K562 (cell line): ENCODE data around the gene ARL6IP1. TPM values are rescaled to one million over a fixed set of nuclear protein-coding genes. Genes with fewer than 3 reads are reported as not detected.

Experiments used
- ATAC-seq: fragments of 200-7000 bp; cut with Tn5 transposase; 3 replicates; pipeline ENCODE4 v1.9.1; 2020; ENCODE audit warnings: moderate library complexity
- BruUV-seq: library from RNA; stranded (reverse); fragments of 400-500 nt; replicated peaks from 2 replicates; lab custom pipeline; 2021; lab: Mats Ljungman, UMichigan
- CTCF ChIA-PET: fragments of 300-600 bp; formaldehyde crosslinking; extraction: SDS; loops from one replicate; lab custom pipeline; 2021; ENCODE audit warnings: low intra/inter-chr PET ratio; lab: Yijun Ruan, JAX
- POLR2A ChIA-PET: fragments of 300-600, 350-650 bp; sonication (Branson Sonifier 250); formaldehyde crosslinking; extraction: SDS; loops from one replicate; lab custom pipeline; 2021; ENCODE audit warnings: antibody characterized with exemption, inconsistent platforms; lab: Yijun Ruan, JAX
- DNase-seq, 4 experiments: peaks; one replicate each; pipeline versions ENCODE4 v3.0.0 to v3.0.0-alpha.2; 2011 to 2018; ENCODE audit warnings: low spot score in 3 of 4, mixed read lengths in 3 of 4; ENCODE audit errors: extremely low read depth in 1 of 4
- FAIRE-seq: peaks from 2 replicates; lab custom pipeline; 2011; peaks lifted over from hg19 to GRCh38; lab: Jason Lieb, UNC
- H2AFZ ChIP-seq: 2 replicates; pipeline ENCODE4 v1.6.0; 2011; ENCODE audit warnings: low read depth, low read length, control low read depth, inconsistent platforms
- H3K27ac ChIP-seq: fragments of 200-600 bp; 3 replicates; pipeline ENCODE4 v1.8.0; 2011; ENCODE audit warnings: low read depth, mild to moderate bottlenecking, control low read depth, inconsistent platforms, low read length, moderate library complexity, mixed read lengths; ENCODE audit errors: extremely low read depth
- H3K27me3 ChIP-seq, 2 experiments: fragments of 300-600 bp in 1 of 2; 2 replicates in 1 of 2; 3 replicates in 1 of 2; pipeline versions ENCODE4 v1.6.0 to v1.8.0; 2011; ENCODE audit warnings: inconsistent platforms in 2 of 2, low read length in 2 of 2, mild to moderate bottlenecking in 1 of 2, mixed read lengths in 1 of 2, moderate library complexity in 1 of 2; ENCODE audit not compliant: control insufficient read depth in 2 of 2, insufficient read depth in 2 of 2
- H3K36me3 ChIP-seq: fragments of 300-600 bp; 3 replicates; pipeline ENCODE4 v1.8.0; 2011; ENCODE audit warnings: mild to moderate bottlenecking, low read length, inconsistent platforms; ENCODE audit not compliant: control insufficient read depth, insufficient read depth
- H3K4me1 ChIP-seq, 2 experiments: fragments of 200-600 bp in 1 of 2; replicated peaks in 1 of 2; 2 replicates in 1 of 2; 3 replicates in 1 of 2; pipeline versions ENCODE4 v1.5.1 to v1.8.0; 2011; ENCODE audit warnings: inconsistent platforms in 2 of 2, low read length in 2 of 2, mild to moderate bottlenecking in 1 of 2, mixed read lengths in 1 of 2, moderate library complexity in 1 of 2; ENCODE audit not compliant: control insufficient read depth in 2 of 2, insufficient read depth in 2 of 2
- H3K4me2 ChIP-seq: 2 replicates; pipeline ENCODE4 v1.6.1; 2011; ENCODE audit warnings: low read length, control low read depth, inconsistent platforms, mixed read lengths; ENCODE audit not compliant: insufficient read depth
- H3K4me3 ChIP-seq: fragments of 200-600 bp; sonication (generic), shearing (Covaris generic); 2 replicates; pipeline ENCODE4 v1.5.1; 2016; ENCODE audit warnings: control low read depth, inconsistent platforms
- H3K79me2 ChIP-seq: fragments of 200-600 bp; 3 replicates; pipeline ENCODE4 v1.8.0; 2011; ENCODE audit warnings: low read length, inconsistent platforms; ENCODE audit not compliant: control insufficient read depth, insufficient read depth
- H3K9ac ChIP-seq, 2 experiments: 2 replicates each; pipeline versions ENCODE4 v1.6.0 to v1.6.1; 2011; ENCODE audit warnings: low read depth in 2 of 2, low read length in 2 of 2, control low read depth in 1 of 2, inconsistent platforms in 1 of 2, mild to moderate bottlenecking in 1 of 2, mixed read lengths in 1 of 2; ENCODE audit not compliant: insufficient read depth in 1 of 2
- H3K9me1 ChIP-seq: one replicate; pipeline ENCODE4 v1.6.0; 2011; ENCODE audit warnings: inconsistent platforms, mild to moderate bottlenecking, low read length, moderate library complexity; ENCODE audit not compliant: control insufficient read depth, insufficient read depth
- H3K9me3 ChIP-seq: replicated peaks from 2 replicates; pipeline ENCODE4 v1.5.1; 2011; ENCODE audit warnings: low read depth, low read length, inconsistent platforms; ENCODE audit not compliant: control insufficient read depth, insufficient read depth
- H4K20me1 ChIP-seq: replicated peaks from 2 replicates; pipeline ENCODE4 v1.6.1; 2011; ENCODE audit warnings: low read length, inconsistent platforms, mixed read lengths; ENCODE audit not compliant: control insufficient read depth, insufficient read depth
- GATAD2A ChIP-seq: fragments of 450-650 bp; IDR thresholded peaks from 2 replicates; pipeline ENCODE4 v1.6.1; 2017
- NCOA6 ChIP-seq: fragments of 450-650 bp; IDR thresholded peaks from 2 replicates; pipeline ENCODE4 v1.6.1; 2017; ENCODE audit warnings: mild to moderate bottlenecking
- U2AF2 ChIP-seq: fragments of 200-400 bp; formaldehyde crosslinking; optimal IDR thresholded peaks from 2 replicates; pipeline ENCODE3; 2017; ENCODE audit warnings: low read depth, mild to moderate bottlenecking, low read length
- ZNF584 ChIP-seq: fragments of 200-800 bp; sonication (Bioruptor generic); IDR thresholded peaks from 2 replicates; pipeline ENCODE4 v1.6.1; 2016; ENCODE audit warnings: low read depth, mild to moderate bottlenecking, missing genetic modification characterization, missing compliant biosample characterization
- ZNF668 ChIP-seq: fragments of 250-450 bp; sonication (Bioruptor Pico); IDR thresholded peaks from 2 replicates; pipeline ENCODE4 v1.8.0; 2022; ENCODE audit warnings: mild to moderate bottlenecking, inconsistent platforms
- WGBS: fragments of 100-300 bp; shearing (Covaris generic); methylation state at CpG from one replicate; pipeline ENCODE4 v1.1.6; 2016; ENCODE audit warnings: low coverage, mixed read lengths; ENCODE audit not compliant: insufficient coverage; ENCODE audit errors: missing lambda C conversion rate; 5-methylcytosine and 5-hydroxymethylcytosine counted together
- in situ Hi-C: fragments of 300-500 bp; cut with MboI; formaldehyde crosslinking; loops from 4 replicates; pipeline ENCODE4 v1.15.0; 2018; ENCODE audit warnings: inconsistent platforms, mixed read lengths
- intact Hi-C: fragments of 100-400 bp; cut with micrococcal nuclease; formaldehyde crosslinking; loops from 2 replicates; pipeline ENCODE4 v1.14.2; 2022
- polyA plus RNA-seq, 8 experiments: library from polyadenylated mRNA; depleted of rRNA in 4 of 8; stranded (reverse) in 5 of 8; unstranded in 3 of 8; fragments of >200 nt; fragmentation: Nextera tagmentation in 2 of 8; fragmentation: Illumina TruSeq in 1 of 8; extraction: Ambion mirVana in 2 of 8; extraction: Trizol in 1 of 8; gene quantifications; 2 replicates each; pipeline versions ENCODE4 v1.2.1 to v1.2.3, GENCODE V29; 2011 to 2014; ENCODE audit warnings: inconsistent platforms in 1 of 8, missing spikeins in 1 of 8
- total RNA-seq, 7 experiments: library from RNA; depleted of rRNA in 6 of 7; stranded (reverse); fragments of >200 nt in 6 of 7; fragmentation: Illumina TruSeq in 2 of 7; extraction: Trizol in 2 of 7; gene quantifications; 2 replicates each; pipeline versions ENCODE4 v1.2.1 to v1.2.3, GENCODE V29; 2011 to 2021; ENCODE audit warnings: low replicate concordance in 1 of 7
- TF ChIP-seq, protein P1 (sequence below): fragments of 200-800 bp; sonication (Bioruptor generic); IDR thresholded peaks from 2 replicates; pipeline ENCODE4 v1.6.1; 2017; ENCODE audit warnings: missing genetic modification characterization, missing compliant biosample characterization
- TF ChIP-seq, protein P2 (sequence below): fragments of 250-450 bp; sonication (Bioruptor Pico); IDR thresholded peaks from 2 replicates; pipeline ENCODE4 v1.5.0; 2021

Gene ARL6IP1
- total and polyA plus RNA-seq, 9 of the 15 experiments (the other 6 are each of a cell fraction or from before 2014, with no cell fraction given): 102 to 391 (median 162) TPM

DNA sequence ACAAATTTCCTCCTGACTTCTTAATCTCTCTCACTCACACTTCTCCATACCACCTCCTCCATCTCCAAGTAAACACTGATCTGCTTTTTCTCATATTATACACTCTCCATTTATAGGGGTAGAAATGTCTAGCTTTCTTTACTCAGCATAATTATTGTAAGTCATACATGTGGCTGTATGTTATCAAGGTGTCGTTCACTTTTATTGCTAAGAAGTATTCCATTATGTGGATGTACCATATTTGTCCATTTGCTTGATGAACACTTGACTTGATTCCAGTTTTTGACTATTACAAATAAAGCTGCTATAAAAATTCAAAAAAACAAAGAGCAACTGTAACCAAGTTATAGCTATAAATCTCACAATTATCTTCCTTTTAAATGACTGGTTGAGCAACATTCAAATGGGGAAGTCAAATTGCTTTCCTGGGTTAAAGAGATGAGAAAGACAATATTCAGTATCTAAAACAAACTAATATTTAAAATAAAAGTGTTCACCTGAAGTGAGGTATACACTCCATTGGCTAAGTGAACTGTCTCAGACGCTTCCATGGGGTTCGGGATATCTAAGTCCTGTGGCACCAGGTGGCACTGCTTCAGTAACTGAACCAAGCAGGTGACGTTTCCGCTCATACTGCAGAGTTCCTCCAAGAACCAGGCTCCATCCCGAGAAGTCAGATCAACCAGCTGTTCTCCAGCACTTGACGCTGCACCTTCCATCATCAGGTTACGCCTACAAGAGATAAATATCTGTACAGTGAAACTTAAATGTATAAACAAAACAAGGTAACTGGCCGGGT is 32.6 kb upstream of the ARL6IP1 start:
- H3K4me2 ChIP-seq: no peak overlapping the region
- H3K9me1 ChIP-seq: no peaks in the 10 kb centered on the region
- FAIRE-seq: no peak
- BruUV-seq: no TSS peak
- H3K27me3 ChIP-seq: no peaks in the 10 kb centered on the region
- no peaks in the 10 kb centered on the region for H3K4me1 ChIP-seq
- ATAC-seq: no peak
- intact Hi-C loops: no loop called here
- H3K27ac ChIP-seq: no peak overlapping the region
- POLR2A ChIA-PET: interaction anchor here (1.1 to 4.0 kb wide), 3 partner anchors 32 to 43 kb away, joined by 7 to 27 read pairs (median 8); partner anchors contain the start of genes ARL6IP1 and RPS15A
- no peak overlapping the region for H3K9ac ChIP-seq
- no peak overlapping the region for H2AFZ ChIP-seq
- CTCF ChIA-PET: no interaction called here
- TF ChIP-seq ZNF668 (CRISPR knock-in tag) (no peak), ZNF584 (CRISPR knock-in tag) (no peak), GATAD2A (no peak), U2AF2 (no peak), NCOA6 (no peak)
- TF ChIP-seq, protein P1, sequence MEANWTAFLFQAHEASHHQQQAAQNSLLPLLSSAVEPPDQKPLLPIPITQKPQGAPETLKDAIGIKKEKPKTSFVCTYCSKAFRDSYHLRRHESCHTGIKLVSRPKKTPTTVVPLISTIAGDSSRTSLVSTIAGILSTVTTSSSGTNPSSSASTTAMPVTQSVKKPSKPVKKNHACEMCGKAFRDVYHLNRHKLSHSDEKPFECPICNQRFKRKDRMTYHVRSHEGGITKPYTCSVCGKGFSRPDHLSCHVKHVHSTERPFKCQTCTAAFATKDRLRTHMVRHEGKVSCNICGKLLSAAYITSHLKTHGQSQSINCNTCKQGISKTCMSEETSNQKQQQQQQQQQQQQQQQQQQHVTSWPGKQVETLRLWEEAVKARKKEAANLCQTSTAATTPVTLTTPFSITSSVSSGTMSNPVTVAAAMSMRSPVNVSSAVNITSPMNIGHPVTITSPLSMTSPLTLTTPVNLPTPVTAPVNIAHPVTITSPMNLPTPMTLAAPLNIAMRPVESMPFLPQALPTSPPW (CRISPR knock-in tag): no peak
- TF ChIP-seq, protein P2, sequence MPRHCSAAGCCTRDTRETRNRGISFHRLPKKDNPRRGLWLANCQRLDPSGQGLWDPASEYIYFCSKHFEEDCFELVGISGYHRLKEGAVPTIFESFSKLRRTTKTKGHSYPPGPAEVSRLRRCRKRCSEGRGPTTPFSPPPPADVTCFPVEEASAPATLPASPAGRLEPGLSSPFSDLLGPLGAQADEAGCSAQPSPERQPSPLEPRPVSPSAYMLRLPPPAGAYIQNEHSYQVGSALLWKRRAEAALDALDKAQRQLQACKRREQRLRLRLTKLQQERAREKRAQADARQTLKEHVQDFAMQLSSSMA (CRISPR knock-in tag): no peak
- TF ChIP-seq, all 486 proteins: peak for 0
- Histone ChIP-seq H3K36me3 (peaks cover 97% of the 10 kb centered on the region), H3K9me3 (no peaks in the 10 kb centered on the region), H3K4me3 (no peak overlapping the region), H3K79me2 (no peaks in the 10 kb centered on the region), H4K20me1 (no peaks in the 10 kb centered on the region)
- DNase-seq: no peak
- in situ Hi-C loops: no loop called here
- WGBS: 94% methylated on average over 9 of the region's 9 CpGs
